NCI-H510A treated with DMSO at 0.1 percent for 48 hours (cell line): ENCODE results near the gene TRAF4.
"Not testable (repeated sequence)": the region's sequence is repeated elsewhere in the genome, so short reads cannot be mapped to it uniquely, and the experiment has no call there.

Experiments used
- DNase-seq: peaks from one replicate; lab custom pipeline; 2025; lab: John Stamatoyannopoulos, UW

TRAF4 gene

GRCh38 chr17:28715217-28715616 lies 28.6 kb upstream of the TRAF4 start:
- no peak for DNase-seq

DNA sequence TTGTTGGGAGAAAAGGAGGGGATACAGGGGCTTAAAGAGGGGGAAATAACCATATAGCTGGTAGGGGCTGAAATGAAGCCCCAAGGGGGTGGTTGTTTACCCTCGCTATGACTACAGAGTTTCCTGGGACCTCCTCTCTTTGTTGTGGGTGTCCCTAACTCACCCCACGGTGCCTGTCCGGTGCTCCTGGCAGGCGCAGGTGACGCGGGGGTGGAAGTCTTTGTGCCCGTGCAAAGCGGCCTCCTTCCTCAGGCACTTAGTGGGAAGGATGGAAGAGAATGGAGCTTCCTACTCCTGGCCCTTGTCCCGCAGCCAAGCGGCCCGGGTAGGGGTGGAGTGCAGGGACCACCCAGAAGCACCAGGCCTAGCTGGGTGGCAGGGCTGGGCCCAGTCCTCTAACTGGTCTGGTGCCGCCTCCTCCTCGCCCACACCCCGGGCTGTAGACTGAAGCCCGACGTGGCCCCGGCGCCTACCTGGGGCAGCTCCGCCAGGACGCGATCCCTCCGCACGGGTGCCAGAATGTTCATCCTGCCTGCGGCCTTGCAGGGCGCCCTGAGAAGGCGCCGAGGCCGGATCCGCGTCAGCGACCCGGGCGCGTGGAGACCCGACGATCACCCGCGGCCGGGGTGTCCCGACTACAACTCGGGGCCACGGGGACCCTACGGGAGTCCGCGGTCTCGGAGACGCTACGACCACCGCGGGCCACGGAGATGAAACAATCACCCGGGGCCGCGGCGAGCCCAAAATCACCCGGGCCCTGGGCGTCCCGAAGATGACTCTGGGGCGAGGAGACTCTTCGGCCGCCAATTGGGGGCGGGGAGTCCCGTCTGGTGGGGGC lies 26.9 kb upstream of the TRAF4 start:
- peak; percentile 34 for DNase-seq

- DNase-seq = peak; percentile 96
Measured at GRCh38 chr17:28717578-28718332, 26.1 kb upstream of the TRAF4 start, which contains the start of gene RAB34. Gene RAB34 (minus strand): TSS chr17:28717868. CDS start chr17:28717266, 602 bp downstream.

GRCh38 chr17:28718333-28719020 lies 25.3 kb upstream of the TRAF4 start:
- DNase-seq = no peak

GRCh38 chr17:28719021-28719433 lies 24.8 kb upstream of the TRAF4 start:
- no peak for DNase-seq

GRCh38 chr17:28720247-28720996 lies 23.4 kb upstream of the TRAF4 start:
- DNase-seq = no peak

- not testable (repeated sequence) for DNase-seq
Measured at GRCh38 chr17:28720997-28721329, 22.8 kb upstream of the TRAF4 start.

DNA sequence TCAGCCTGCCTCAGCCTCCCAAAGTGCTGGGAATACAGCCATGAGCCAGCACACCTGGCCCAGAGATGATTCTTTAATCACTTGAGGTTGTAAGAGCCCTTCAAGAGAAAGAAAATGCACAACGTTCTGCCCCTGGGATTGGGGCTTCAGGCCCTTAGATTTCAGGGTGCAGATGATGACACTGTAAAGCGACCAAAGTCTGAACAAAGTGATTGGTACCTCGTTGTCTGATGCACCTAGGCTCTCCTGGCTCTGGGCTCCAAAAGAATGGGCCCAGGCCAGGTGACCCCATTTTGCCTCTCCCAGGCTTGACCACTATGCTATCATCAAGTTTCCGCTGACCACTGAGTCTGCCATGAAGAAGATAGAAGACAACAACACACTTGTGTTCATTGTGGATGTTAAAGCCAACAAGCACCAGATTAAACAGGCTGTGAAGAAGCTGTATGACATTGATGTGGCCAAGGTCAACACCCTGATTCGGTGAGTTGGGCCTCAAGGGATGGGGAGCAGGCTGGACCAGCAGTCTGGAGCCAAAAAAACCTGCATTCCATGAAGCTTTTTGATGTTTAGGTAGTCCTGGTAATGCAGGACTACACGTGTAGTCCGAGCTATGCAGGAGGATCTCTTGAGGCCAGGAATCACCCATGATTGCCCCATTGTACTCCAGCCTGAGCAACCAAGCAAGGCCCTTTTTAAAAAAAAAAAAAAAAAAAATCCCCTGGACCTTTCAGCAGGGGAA lies 21.2 kb upstream of the TRAF4 start:
- DNase-seq = no peak

- no peak for DNase-seq
Measured at GRCh38 chr17:28723159-28723835, 20.5 kb upstream of the TRAF4 start.

- DNase-seq = not testable (repeated sequence)
Measured at GRCh38 chr17:28723836-28724499, 19.8 kb upstream of the TRAF4 start.

DNA sequence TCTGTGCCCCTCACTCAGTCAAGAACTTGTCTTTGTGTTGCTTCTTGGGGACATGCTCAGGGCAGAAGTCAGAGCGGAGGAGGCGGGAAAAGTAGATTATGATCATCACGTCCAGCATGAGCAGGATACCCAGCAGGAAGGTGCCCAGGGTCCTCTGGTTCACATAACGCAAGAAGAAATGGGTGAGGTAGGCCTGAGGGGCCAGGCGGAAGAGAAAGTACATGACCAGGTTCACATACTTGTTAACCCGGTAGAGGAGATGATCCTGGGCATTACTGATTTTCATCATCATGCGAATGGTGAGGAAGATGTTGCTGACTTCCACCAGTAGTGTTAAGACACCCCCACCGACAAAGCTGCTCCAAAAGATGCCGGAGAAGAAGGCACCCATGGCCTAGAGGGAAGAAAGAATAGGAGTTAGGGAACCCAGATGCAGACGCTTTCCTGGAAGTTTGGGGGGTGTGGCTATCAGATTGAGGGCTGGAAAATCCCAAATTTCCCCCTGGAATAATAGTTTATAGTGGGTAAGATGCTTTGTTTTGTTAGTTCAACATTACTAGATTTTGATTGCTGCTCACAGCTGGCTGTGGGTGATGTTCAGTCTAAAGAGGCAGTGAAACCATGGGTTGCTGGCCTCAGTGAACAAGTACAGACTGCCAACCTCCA lies 19.2 kb upstream of the TRAF4 start:
- DNase-seq = no peak

DNA sequence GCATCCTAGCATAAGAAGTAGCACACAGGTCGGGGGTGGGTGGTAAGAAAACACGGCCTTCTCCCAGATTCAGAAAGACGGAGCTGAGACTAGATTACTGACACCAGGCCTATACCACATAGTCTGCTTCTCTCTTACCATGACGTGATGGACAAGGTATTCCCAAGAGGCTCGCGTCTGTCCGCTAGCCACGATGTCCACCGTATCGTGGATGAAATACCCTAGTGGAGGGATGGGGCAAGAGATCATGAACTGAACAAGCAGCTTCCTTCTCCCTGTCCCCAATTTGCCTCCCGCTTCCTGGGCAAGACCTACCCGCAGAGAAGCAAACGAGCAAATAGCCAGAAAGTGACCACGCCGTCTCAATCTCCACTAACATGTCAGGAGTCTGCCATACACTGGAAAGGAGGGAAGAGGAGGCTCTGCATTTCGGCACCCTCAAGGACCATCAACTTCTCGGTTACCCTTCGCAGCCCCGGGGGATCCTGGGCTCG lies 18.6 kb upstream of the TRAF4 start:
- DNase-seq = peak; percentile 86

DNA sequence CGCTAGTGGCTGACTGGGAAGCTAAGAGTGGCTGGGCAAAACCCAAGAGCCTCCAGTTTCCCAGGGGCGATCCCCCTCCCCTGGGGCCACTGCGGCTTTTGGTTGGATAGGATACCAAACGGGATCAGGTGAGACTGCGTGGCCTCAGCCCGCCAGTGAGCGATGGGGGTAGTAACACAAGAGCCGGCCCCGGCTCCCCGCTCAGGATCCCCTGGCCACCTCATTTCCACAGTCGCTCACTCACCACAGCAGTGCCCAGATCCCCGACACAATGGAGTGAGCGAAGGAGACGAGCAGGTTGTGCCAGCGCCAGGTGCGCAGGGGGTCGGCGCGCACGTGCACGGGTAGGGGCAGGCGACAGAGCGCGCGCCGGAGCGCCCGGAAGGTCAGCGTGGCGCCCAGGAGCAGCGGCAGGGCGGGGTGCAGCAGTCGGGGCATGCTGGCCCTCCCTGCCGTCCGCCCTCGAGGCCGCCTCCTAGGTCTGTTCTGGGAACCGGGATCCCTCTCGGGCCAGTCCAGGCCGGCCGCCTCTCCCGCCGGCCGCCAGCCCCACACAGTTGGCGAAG lies 18.1 kb upstream of the TRAF4 start:
- peak; percentile 86 for DNase-seq

GRCh38 chr17:28726226-28726626 lies 17.6 kb upstream of the TRAF4 start, which contains the start of gene TLCD1:
Gene TLCD1 (minus strand): TSS chr17:28726233. CDS start chr17:28726097, 136 bp downstream.
- peak; percentile 87 for DNase-seq

- DNase-seq = peak; percentile 98
Measured at GRCh38 chr17:28726627-28727491, 17.0 kb upstream of the TRAF4 start.

DNA sequence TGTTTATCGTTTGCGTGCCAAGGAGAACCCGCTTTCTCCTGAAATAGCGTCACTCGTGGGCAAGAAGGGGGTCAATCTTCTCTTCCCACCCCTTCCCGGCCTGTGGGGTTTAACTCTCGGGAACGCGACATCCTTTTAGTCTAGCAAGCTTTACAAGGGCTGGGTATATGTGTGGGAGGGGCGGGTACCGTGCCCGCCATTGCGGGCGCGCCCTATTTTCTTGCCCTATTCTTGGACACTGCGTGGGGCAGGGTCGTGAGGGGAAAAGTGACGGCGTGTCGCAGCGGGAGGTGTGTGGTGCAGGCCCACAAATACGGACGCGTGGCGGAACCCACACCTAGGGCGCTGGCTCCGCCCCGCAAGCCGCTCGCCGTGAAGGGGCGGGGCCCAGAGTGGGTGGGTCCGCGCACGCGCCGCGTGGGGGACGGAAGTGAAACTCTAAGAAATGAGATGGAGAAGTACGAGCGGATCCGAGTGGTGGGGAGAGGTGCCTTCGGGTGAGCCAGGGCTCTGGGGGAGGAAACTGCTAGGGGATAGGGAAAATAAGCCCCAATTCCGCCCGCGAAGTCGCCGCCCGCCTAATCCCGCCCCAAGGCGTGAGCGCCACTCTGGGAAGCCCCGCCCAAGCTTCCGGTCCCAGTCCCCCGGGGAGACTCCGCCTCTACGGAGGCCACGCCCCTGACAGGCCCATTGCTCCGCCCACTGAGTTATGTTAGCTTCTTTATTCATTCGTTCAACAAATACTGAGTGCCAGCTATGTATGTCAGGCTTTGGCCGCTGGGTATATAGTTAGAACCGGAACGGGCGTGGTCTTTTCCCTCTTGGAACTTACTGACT lies 15.2 kb upstream of the TRAF4 start, which contains the start of gene NEK8:
Gene NEK8 (plus strand): TSS at position 425 of the 837 bp plus-strand sequence. CDS start 26 bp downstream, at position 451.
- peak; percentile 97 for DNase-seq

- no peak for DNase-seq
Measured at GRCh38 chr17:28729950-28730330, 13.9 kb upstream of the TRAF4 start.
